IMR-90 (cell line): ENCODE results near the gene SSTR1. TPM values are rescaled to one million over a fixed set of nuclear protein-coding genes. Genes with fewer than 3 reads are reported as not detected.
A peak's percentile ranks its signal among the peaks of the same experiment; 100 is the strongest.

Experiments used
- ATAC-seq: fragments of 200-7000 bp; cut with Tn5 transposase; 2 replicates; pipeline ENCODE4 v1.9.1; 2020; ENCODE audit warnings: low read depth, mild to moderate bottlenecking, moderate library complexity
- BruUV-seq: library from RNA; stranded (reverse); fragments of 400-500 nt; replicated peaks from 2 replicates; lab custom pipeline; 2021; lab: Mats Ljungman, UMichigan
- CTCF ChIA-PET: fragments of 300-600 bp; formaldehyde crosslinking; extraction: SDS; loops from one replicate; lab custom pipeline; 2021; ENCODE audit warnings: antibody characterized with exemption; lab: Yijun Ruan, JAX
- POLR2A ChIA-PET: fragments of 300-600 bp; sonication (Branson Sonifier 250); formaldehyde crosslinking; loops from one replicate; lab custom pipeline; 2022; ENCODE audit warnings: antibody characterized with exemption; ENCODE audit not compliant: unreplicated experiment; lab: Charles Lee
- DNase-seq: peaks from one replicate; pipeline ENCODE4 v3.0.0; 2013
- H2AFZ ChIP-seq: replicated peaks from 2 replicates; pipeline ENCODE3; 2013; ENCODE audit warnings: low read length, mild to moderate bottlenecking; ENCODE audit not compliant: poor library complexity
- H2AK5ac ChIP-seq: 2 replicates; pipeline ENCODE4 v1.6.1; 2013; ENCODE audit warnings: low read depth, low read length, inconsistent platforms
- H2AK9ac ChIP-seq: replicated peaks from 2 replicates; pipeline ENCODE3; 2013; ENCODE audit warnings: mild to moderate bottlenecking, low read depth, low read length, moderate library complexity; ENCODE audit not compliant: poor library complexity
- H2BK120ac ChIP-seq: 2 replicates; pipeline ENCODE4 v1.6.1; 2013; ENCODE audit warnings: low read depth, low read length, inconsistent platforms
- H2BK15ac ChIP-seq: 3 replicates; pipeline ENCODE4 v1.6.1; 2013; ENCODE audit warnings: low read depth, low read length, inconsistent platforms
- H2BK20ac ChIP-seq: 2 replicates; pipeline ENCODE4 v1.6.1; 2013; ENCODE audit warnings: low read depth, mild to moderate bottlenecking, inconsistent platforms, low read length, moderate library complexity
- H2BK5ac ChIP-seq: 2 replicates; pipeline ENCODE4 v1.6.1; 2013; ENCODE audit warnings: mild to moderate bottlenecking, low read depth, low read length, inconsistent platforms; ENCODE audit not compliant: poor library complexity, severe bottlenecking
- H3K14ac ChIP-seq: replicated peaks from 2 replicates; pipeline ENCODE4 v1.6.1; 2013; ENCODE audit warnings: low read depth, low read length, inconsistent platforms
- H3K18ac ChIP-seq: 2 replicates; pipeline ENCODE4 v1.6.1; 2013; ENCODE audit warnings: low read depth, low read length, control low read depth
- H3K23ac ChIP-seq: 2 replicates; pipeline ENCODE4 v1.6.1; 2013; ENCODE audit warnings: low read depth, low read length, inconsistent platforms
- H3K27ac ChIP-seq: 2 replicates; pipeline ENCODE4 v1.5.1; 2013; ENCODE audit warnings: mild to moderate bottlenecking, control low read depth, low read length; ENCODE audit not compliant: insufficient read depth
- H3K27me3 ChIP-seq: 2 replicates; pipeline ENCODE4 v1.6.1; 2013; ENCODE audit warnings: low read length; ENCODE audit not compliant: control insufficient read depth, insufficient read depth
- H3K36me3 ChIP-seq: 2 replicates; pipeline ENCODE4 v1.6.1; 2013; ENCODE audit warnings: low read length, mixed read lengths; ENCODE audit not compliant: control insufficient read depth, insufficient read depth
- H3K4ac ChIP-seq: 2 replicates; pipeline ENCODE4 v1.6.1; 2013; ENCODE audit warnings: low read depth, low read length, inconsistent platforms
- H3K4me1 ChIP-seq: 2 replicates; pipeline ENCODE4 v1.6.1; 2013; ENCODE audit warnings: low read length, mixed read lengths; ENCODE audit not compliant: control insufficient read depth, insufficient read depth
- H3K4me2 ChIP-seq: 2 replicates; pipeline ENCODE4 v1.6.1; 2013; ENCODE audit warnings: low read depth, mild to moderate bottlenecking, control low read depth, low read length, moderate library complexity
- H3K4me3 ChIP-seq: 2 replicates; pipeline ENCODE4 v1.5.1; 2013; ENCODE audit warnings: low read depth, mild to moderate bottlenecking, control low read depth, low read length, moderate library complexity; ENCODE audit not compliant: insufficient read depth
- H3K56ac ChIP-seq: 2 replicates; pipeline ENCODE4 v1.6.1; 2013; ENCODE audit warnings: low read length, inconsistent platforms; ENCODE audit not compliant: insufficient read depth; ENCODE audit errors: extremely low read depth
- H3K79me1 ChIP-seq, 2 experiments: 2 replicates each; pipeline ENCODE4 v1.6.1; 2013; ENCODE audit warnings: low read length in 2 of 2, inconsistent platforms in 1 of 2, low read depth in 1 of 2
- H3K9ac ChIP-seq: 2 replicates; pipeline ENCODE4 v1.6.1; 2013; ENCODE audit warnings: low read depth, low read length, control low read depth
- H3K9me1 ChIP-seq: 2 replicates; pipeline ENCODE4 v1.6.1; 2013; ENCODE audit warnings: low read length, inconsistent platforms; ENCODE audit not compliant: insufficient read depth
- H3K9me3 ChIP-seq: 2 replicates; pipeline ENCODE4 v1.6.1; 2013; ENCODE audit warnings: low read length; ENCODE audit not compliant: control insufficient read depth, insufficient read depth
- H4K20me1 ChIP-seq: 2 replicates; pipeline ENCODE4 v1.6.1; 2013; ENCODE audit warnings: low read length, inconsistent platforms; ENCODE audit not compliant: insufficient read depth
- H4K5ac ChIP-seq: 2 replicates; pipeline ENCODE4 v1.6.1; 2013; ENCODE audit warnings: mild to moderate bottlenecking, low read depth, low read length, control low read depth
- H4K8ac ChIP-seq, 2 experiments: 2 replicates each; pipeline ENCODE4 v1.6.1; 2013; ENCODE audit warnings: low read depth in 2 of 2, low read length in 2 of 2, control low read depth in 1 of 2, inconsistent platforms in 1 of 2
- H4K91ac ChIP-seq: 2 replicates; pipeline ENCODE4 v1.6.1; 2013; ENCODE audit warnings: low read depth, low read length, inconsistent platforms; ENCODE audit not compliant: insufficient read depth
- CEBPB ChIP-seq: IDR thresholded peaks from 2 replicates; pipeline ENCODE4 v1.6.1; 2012; ENCODE audit warnings: low read depth, low read length, improper control_type of control experiment
- CHD1 ChIP-seq: IDR thresholded peaks from 2 replicates; pipeline ENCODE4 v1.6.1; 2012; ENCODE audit warnings: low read depth, low read length, improper control_type of control experiment
- FOS ChIP-seq: fragments of 150-350 bp; IDR thresholded peaks from 2 replicates; pipeline ENCODE4 v1.6.1; 2016; ENCODE audit warnings: low read depth, low read length
- MAFK ChIP-seq: IDR thresholded peaks from 2 replicates; pipeline ENCODE4 v1.6.1; 2012; ENCODE audit warnings: low read depth, low read length, improper control_type of control experiment
- RAD21 ChIP-seq: IDR thresholded peaks from 2 replicates; pipeline ENCODE4 v1.6.1; 2012; ENCODE audit warnings: low read length, improper control_type of control experiment
- RCOR1 ChIP-seq: IDR thresholded peaks from 2 replicates; pipeline ENCODE4 v1.6.1; 2012; ENCODE audit warnings: mild to moderate bottlenecking, low read length, improper control_type of control experiment; ENCODE audit not compliant: insufficient replicate concordance
- WGBS, 2 experiments: methylation state at CpG; one replicate each; pipeline versions ENCODE4 v1.1.5 to v1.1.7; 2013; ENCODE audit warnings: missing lambda C conversion rate in 2 of 2; ENCODE audit not compliant: insufficient read length in 1 of 2; ENCODE audit errors: extremely low coverage in 2 of 2; 5-methylcytosine and 5-hydroxymethylcytosine counted together
- dilution Hi-C: fragments of 300-500 bp; cut with HindIII; formaldehyde crosslinking; loops from one replicate; pipeline ENCODE4 v1.14.3; 2018; ENCODE audit warnings: low sequenced_read_pairs; ENCODE audit not compliant: unreplicated experiment
- in situ Hi-C: fragments of 300-500 bp; cut with MboI; formaldehyde crosslinking; loops from 3 replicates; pipeline ENCODE4 v1.14.3; 2019; ENCODE audit warnings: low sequenced_read_pairs, inconsistent platforms, mixed read lengths
- intact Hi-C: fragments of 100-400 bp; cut with micrococcal nuclease; formaldehyde crosslinking; loops from 2 replicates; pipeline ENCODE4 v1.10.0; 2022
- polyA plus RNA-seq, 3 experiments: library from polyadenylated mRNA; depleted of rRNA; stranded (reverse); fragments of >200 nt; gene quantifications; 2 replicates each; pipeline ENCODE4 v1.2.3, GENCODE V29; 2012; ENCODE audit warnings: low replicate concordance in 1 of 3
- total RNA-seq: library from RNA; depleted of rRNA; stranded (reverse); fragments of >200 nt; gene quantifications from 2 replicates; pipeline ENCODE4 v1.2.3, GENCODE V29; 2012

The SSTR1 gene
- total and polyA plus RNA-seq, 2 of the 4 experiments (the other 2 are of a cell fraction) = 1.1 to 5.5 TPM

GRCh38 chr14:38197784-38198335 lies 9.8 kb upstream of the SSTR1 start:
- Histone ChIP-seq H2BK5ac (peak overlapping the region; percentile 42), H3K14ac (peak overlapping the region; percentile 7; the same call in 1 of the 2 replicates), H2AK9ac (no peak overlapping the region), H3K18ac (peak overlapping the region; percentile 29; the same call in 1 of the 2 replicates), H3K4me1 (peaks cover 9% of the 10 kb centered on the region), H4K8ac (peak overlapping the region in 1 of 2 experiments; percentile 1; a peak in 1 of 4 replicates), H3K56ac (no peak overlapping the region), H3K4me3 (no peak overlapping the region), H3K4ac (no peak overlapping the region), H2BK20ac (peak overlapping the region; percentile 51), H2BK120ac (peak overlapping the region; percentile 36; the same call in 1 of the 2 replicates), H3K9me3 (no peaks in the 10 kb centered on the region), H3K36me3 (no peaks in the 10 kb centered on the region), H3K9ac (no peak overlapping the region), H3K27ac (no peak overlapping the region), H4K91ac (peak overlapping the region; percentile 54; the same call in 1 of the 2 replicates), H4K20me1 (no peaks in the 10 kb centered on the region), H3K27me3 (no peaks in the 10 kb centered on the region), H3K79me1 (no peaks in the 10 kb centered on the region), H2AK5ac (no peak overlapping the region; the same call in 1 of the 2 replicates), H2BK15ac (no peak overlapping the region), H3K4me2 (no peak overlapping the region; the same call in 1 of the 2 replicates), H2AFZ (no peak overlapping the region), H3K23ac (no peak overlapping the region), H3K9me1 (no peaks in the 10 kb centered on the region; the same call in 1 of the 2 replicates), H4K5ac (peak overlapping the region; percentile 71; the same call in 1 of the 2 replicates)
- POLR2A ChIA-PET = no interaction called here
- DNase-seq (peak; percentile 65), ATAC-seq (no peak)
- intact Hi-C loops = loop anchor here (1.0 to 5.0 kb wide), 5 partner anchors 56 to 669 kb away; no protein-coding TSS in a partner anchor
- in situ Hi-C loops = no loop called here
- no CpG with 5 or more reads among the region's 2 CpGs for WGBS, 2 experiments
- BruUV-seq = no TSS peak
- CTCF ChIA-PET = interaction anchor here (0.6 to 2.1 kb wide), 15 partner anchors 10 to 628 kb away, joined by 3 to 10 read pairs (median 4); partner anchors contain the start of gene SSTR1
- dilution Hi-C loops = no loop called here
- no peak for TF ChIP-seq FOS
- no peak for TF ChIP-seq RAD21
- TF ChIP-seq CHD1 = no peak
- TF ChIP-seq RCOR1 = no peak
- no peak for TF ChIP-seq CEBPB
- no peak for TF ChIP-seq MAFK
